ENCODE measurements around the gene LIX1. TPM values are rescaled to one million over a fixed set of nuclear protein-coding genes. Genes with fewer than 3 reads are reported as not detected.
"Not testable (repeated sequence)": the region's sequence is repeated elsewhere in the genome, so short reads cannot be mapped to it uniquely, and the experiment has no call there.

The LIX1 gene
- not detected for total RNA-seq

DNA sequence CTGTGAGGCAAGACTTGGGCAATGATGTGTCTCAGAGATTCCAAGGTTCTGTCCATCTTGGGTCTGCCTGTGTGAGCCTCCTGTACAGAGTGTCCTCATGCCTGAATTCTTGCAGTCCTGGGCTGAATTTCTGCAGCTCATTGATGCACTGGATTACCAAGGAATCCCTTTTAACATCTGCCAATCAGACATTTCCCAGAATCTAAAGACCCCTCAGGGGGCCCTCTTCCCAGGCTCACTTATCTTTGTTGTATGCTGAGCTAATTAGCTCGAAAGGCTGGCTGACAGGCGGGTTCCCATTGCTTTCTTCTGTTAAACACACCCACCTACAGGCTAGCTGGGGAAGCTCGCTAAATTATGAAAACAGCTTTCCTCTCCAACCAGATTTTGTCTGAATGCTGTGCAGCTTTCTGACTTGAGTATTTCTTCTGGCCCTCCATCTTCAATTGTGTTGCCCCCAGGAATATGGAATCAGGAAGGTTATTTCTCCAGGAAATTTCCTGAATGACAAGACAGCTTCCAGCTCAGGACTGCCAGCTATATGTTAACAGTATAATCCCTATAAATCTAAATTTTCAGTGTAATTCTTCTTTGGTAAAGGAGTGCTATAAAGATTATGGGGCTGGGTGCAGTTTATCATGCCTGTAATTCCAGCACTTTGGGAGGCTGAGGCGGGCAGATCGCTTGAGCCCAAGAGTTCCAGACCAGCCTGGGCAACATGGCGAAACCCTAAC lies at the start of gene LIX1:
Gene LIX1 (minus strand): TSS at position 91 of the 734 bp plus-strand sequence. CDS start 35 bp downstream, at position 56.
- peak; percentile 78 for ATAC-seq
- Mint-ChIP-seq H3K4me1 (ENCODE audit: low read depth) (no peaks in the 10 kb centered on the region), H3K36me3 (ENCODE audit: low read depth) (no peaks in the 10 kb centered on the region), H3K27me3 (ENCODE audit: low read depth) (peaks cover 13% of the 10 kb centered on the region), H3K27ac (no peak within 1 kb of the TSS), H3K4me3 (no peak within 1 kb of the TSS), H3K9me3 (ENCODE audit: insufficient read depth) (no peaks in the 10 kb centered on the region)
- ChIA-PET POLR2A (no interaction called here), CTCF (interaction anchor here (0.8 to 10.3 kb wide), 59 partner anchors 9 to 525 kb away, joined by 3 to 86 read pairs (median 4); partner anchors contain the start of genes ERAP2 and LNPEP)
- peak; percentile 59 for DNase-seq

DNA sequence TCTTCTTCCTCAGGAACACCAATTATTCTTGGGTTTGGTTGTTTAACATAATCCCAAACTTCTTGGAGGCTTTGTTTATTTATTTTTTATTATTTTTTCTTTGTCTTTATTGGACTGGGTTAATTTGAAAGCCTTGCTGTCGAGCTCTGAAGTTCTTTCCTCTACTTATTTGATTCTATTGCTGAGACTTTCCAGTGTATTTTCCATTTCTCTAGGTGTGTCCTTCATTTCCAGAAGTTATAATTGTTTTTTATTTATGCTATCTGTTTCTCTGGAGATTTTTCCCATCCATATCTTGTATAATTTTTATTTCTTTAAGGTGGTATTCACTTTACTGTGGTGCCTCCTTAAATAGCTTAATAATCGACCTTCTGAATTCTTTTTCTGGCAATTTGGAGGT lies 49.5 kb upstream of the LIX1 start:
- H3K27ac Mint-ChIP-seq: no peak overlapping the region
- H3K27me3 Mint-ChIP-seq (ENCODE audit: low read depth): peaks cover 8% of the 10 kb centered on the region
- ATAC-seq (no peak), DNase-seq (no peak)
- ChIA-PET POLR2A (no interaction called here), CTCF (interaction anchor here (1.4 kb wide), 1 partner anchor 9 kb away, joined by 3 read pairs; the partner anchor contains the start of gene RIOK2)
- H3K9me3 Mint-ChIP-seq (ENCODE audit: insufficient read depth): peaks cover 7% of the 10 kb centered on the region
- no peaks in the 10 kb centered on the region for H3K36me3 Mint-ChIP-seq (ENCODE audit: low read depth)
- H3K4me1 Mint-ChIP-seq (ENCODE audit: low read depth): peaks cover 8% of the 10 kb centered on the region
- no peak overlapping the region for H3K4me3 Mint-ChIP-seq

DNA sequence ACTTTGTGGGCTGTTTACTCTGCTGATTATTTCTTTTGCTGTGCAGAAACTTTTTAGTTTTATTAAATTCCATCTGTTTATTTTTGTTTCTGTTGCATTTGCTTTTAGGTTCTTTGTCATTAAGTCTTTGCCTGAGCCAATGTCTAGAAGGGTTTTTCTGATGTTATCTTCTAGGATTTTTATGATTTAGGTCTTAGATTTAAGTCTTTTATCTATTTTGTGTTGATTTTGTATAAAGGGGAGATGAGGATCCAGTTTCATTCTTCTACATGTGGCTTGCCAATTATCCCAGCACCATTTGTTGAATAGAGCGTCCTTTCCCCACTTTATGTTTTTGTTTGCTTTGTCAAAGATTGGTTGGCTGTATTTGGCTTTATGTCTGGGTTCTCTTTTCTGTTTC lies 47.1 kb upstream of the LIX1 start:
- H3K9me3 Mint-ChIP-seq (ENCODE audit: insufficient read depth); DNase-seq; CTCF ChIA-PET; H3K4me1 Mint-ChIP-seq (ENCODE audit: low read depth); H3K36me3 Mint-ChIP-seq (ENCODE audit: low read depth); H3K4me3 Mint-ChIP-seq; H3K27ac Mint-ChIP-seq; ATAC-seq; POLR2A ChIA-PET: not testable (repeated sequence)
- peaks cover 13% of the 10 kb centered on the region for H3K27me3 Mint-ChIP-seq (ENCODE audit: low read depth)

DNA sequence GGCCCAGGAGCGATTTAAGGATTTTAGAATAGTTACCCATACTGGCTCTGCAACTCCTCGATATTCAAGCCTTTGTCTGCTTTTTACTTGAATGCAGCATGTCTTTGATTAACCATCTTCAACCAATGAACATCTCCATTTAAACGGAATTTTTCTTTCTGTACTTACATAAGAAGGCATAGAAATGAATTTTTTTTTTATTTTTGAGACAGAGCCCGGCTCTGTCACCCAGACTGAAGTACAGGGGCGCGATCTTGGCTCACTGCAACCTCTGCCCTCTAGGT lies 41.5 kb upstream of the LIX1 start:
- peak overlapping the region; percentile 100 for H3K27ac Mint-ChIP-seq
- no peaks in the 10 kb centered on the region for H3K9me3 Mint-ChIP-seq (ENCODE audit: insufficient read depth)
- POLR2A ChIA-PET: no interaction called here

DNA sequence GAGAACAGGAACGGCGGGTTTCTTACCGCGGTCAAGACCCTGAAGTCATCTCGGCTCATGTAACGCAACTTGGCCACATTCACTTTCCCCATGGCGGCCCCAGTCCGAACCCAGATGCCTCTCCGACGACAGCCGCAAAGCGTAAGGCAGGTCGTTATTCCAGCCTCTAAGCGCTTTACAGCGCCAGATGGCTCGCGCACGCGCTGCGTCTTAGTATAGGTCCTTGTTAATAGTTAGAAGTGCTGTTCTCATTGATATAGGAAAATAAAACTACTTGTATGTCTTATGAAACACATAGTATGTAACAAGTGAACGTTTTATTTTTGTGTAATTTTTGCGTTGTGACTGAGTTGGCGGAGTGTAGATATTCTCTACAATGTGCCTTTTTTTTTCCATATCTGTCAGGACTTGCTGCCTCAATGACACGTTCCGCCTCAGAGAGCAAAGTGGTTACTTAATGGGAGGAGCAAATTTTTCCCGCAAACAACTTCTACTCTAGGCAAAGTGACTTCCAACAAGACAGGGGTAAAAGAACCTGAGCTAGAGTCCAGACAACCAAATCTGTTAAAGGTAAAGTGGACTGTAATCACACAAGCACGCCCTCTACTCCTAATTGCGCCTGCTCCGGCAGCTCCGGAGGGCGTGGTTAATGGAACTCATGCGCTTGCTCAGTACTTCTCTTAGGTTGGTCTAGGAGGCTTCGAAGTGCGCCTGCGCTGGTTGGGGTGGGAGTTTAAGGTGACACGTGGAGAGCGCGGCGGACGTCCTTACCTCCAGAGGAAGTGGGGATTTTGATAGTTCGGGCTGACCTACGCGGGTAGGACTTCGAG lies 40.9 kb upstream of the LIX1 start, which contains the start of gene RIOK2:
Gene RIOK2 (minus strand): TSS at position 148 of the 830 bp plus-strand sequence. CDS start 56 bp downstream, at position 92.
- H3K4me3 Mint-ChIP-seq: peak within 1 kb of the TSS; percentile 91
- H3K36me3 Mint-ChIP-seq (ENCODE audit: low read depth): peaks cover 24% of the 10 kb centered on the region
- peak; percentile 93 for ATAC-seq
- peaks cover 4% of the 10 kb centered on the region for H3K27me3 Mint-ChIP-seq (ENCODE audit: low read depth)
- DNase-seq: peak; percentile 96
- ChIA-PET POLR2A (no interaction called here), CTCF (interaction anchor here (0.9 to 1.8 kb wide), 6 partner anchors 8 to 314 kb away, joined by 3 to 12 read pairs (median 4); no protein-coding TSS in a partner anchor)
- H3K4me1 Mint-ChIP-seq (ENCODE audit: low read depth): peaks cover 31% of the 10 kb centered on the region
- no peaks in the 10 kb centered on the region for H3K9me3 Mint-ChIP-seq (ENCODE audit: insufficient read depth)
- H3K27ac Mint-ChIP-seq: peak within 1 kb of the TSS; percentile 100

More for the DNA sequence above, 41.5 kb upstream of the LIX1 start:
- CTCF ChIA-PET: interaction anchor here (0.9 to 1.4 kb wide), 4 partner anchors 8 to 266 kb away, joined by 3 to 4 read pairs (median 4); no protein-coding TSS in a partner anchor
- DNase-seq (no peak), ATAC-seq (no peak)
- H3K4me3 Mint-ChIP-seq: peak overlapping the region; percentile 91
- H3K4me1 Mint-ChIP-seq (ENCODE audit: low read depth): peaks cover 31% of the 10 kb centered on the region
- peaks cover 4% of the 10 kb centered on the region for H3K27me3 Mint-ChIP-seq (ENCODE audit: low read depth)
- peaks cover 18% of the 10 kb centered on the region for H3K36me3 Mint-ChIP-seq (ENCODE audit: low read depth)

DNA sequence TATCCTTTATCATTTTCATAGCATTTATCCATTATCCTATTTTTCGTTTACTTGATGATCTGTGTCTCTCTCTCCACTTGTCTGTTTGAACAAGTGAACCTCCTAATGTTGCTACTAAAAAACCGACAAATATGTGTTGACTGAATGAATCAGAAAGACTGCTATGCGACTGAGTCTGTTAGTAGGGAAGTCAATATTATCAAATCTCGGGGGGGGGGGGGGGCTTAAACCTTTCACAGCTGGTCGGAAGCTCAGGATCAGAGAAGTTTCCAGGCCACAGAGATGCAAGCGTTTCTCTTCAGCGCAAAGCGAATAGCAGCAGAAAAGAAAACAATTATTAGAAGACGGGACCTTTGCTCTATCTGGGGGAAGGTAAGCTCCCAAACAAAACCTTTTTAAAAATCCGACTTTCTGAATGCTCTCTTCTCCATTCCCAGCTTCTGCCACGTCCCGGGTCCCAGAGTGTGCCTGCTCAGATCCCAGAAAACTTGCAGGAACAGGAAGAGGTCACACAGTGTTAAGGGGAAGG lies 40.2 kb upstream of the LIX1 start:
- CTCF ChIA-PET: interaction anchor here (1.2 to 1.8 kb wide), 4 partner anchors 9 to 313 kb away, joined by 3 to 12 read pairs (median 4); no protein-coding TSS in a partner anchor
- Mint-ChIP-seq H3K36me3 (ENCODE audit: low read depth) (peaks cover 28% of the 10 kb centered on the region), H3K27me3 (ENCODE audit: low read depth) (peaks cover 4% of the 10 kb centered on the region), H3K4me3 (peak overlapping the region; percentile 91), H3K27ac (peak overlapping the region; percentile 100), H3K9me3 (ENCODE audit: insufficient read depth) (no peaks in the 10 kb centered on the region), H3K4me1 (ENCODE audit: low read depth) (peaks cover 31% of the 10 kb centered on the region)
- ATAC-seq: no peak
- POLR2A ChIA-PET: no interaction called here
- no peak for DNase-seq

DNA sequence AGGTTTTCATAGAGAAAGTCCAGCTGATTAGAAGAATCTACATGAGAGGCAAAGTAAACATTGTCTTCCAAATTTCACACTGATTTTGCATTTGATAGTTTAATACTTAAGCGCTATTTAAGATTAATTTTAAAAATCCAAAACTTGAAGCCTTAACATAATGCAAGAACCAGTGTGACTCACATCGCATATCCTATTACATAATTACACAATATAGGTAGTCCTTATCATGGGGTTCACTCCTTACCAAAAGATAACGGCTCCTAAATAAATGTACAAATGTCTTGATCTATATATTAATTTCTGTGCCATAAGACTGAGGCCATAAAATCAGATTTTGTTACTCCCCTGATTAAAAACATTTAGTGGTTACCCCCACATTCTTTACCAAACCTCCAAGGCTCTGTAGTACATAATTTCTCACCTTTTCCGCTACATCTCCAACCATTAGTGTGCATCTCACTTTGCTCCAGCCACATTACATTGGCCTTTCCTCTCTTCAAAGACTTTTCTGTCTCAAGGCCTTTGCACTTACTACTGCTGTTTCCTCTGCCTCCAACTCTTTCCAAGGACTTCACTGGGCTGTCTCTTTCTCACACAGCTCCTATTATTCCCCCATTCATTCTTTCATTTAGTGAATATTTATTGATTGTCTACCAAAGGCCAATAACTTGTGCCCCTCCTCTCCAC lies 39.6 kb upstream of the LIX1 start:
- peaks cover 4% of the 10 kb centered on the region for H3K27me3 Mint-ChIP-seq (ENCODE audit: low read depth)
- no peak for DNase-seq
- peak overlapping the region; percentile 100 for H3K27ac Mint-ChIP-seq
- H3K36me3 Mint-ChIP-seq (ENCODE audit: low read depth): peaks cover 33% of the 10 kb centered on the region
- ATAC-seq: no peak
- peak overlapping the region; percentile 91 for H3K4me3 Mint-ChIP-seq
- H3K9me3 Mint-ChIP-seq (ENCODE audit: insufficient read depth): no peaks in the 10 kb centered on the region
- POLR2A ChIA-PET: no interaction called here
- peaks cover 31% of the 10 kb centered on the region for H3K4me1 Mint-ChIP-seq (ENCODE audit: low read depth)
- CTCF ChIA-PET: interaction anchor here (1.4 to 1.8 kb wide), 2 partner anchors 21 to 313 kb away, joined by 3 to 12 read pairs; no protein-coding TSS in a partner anchor

DNA sequence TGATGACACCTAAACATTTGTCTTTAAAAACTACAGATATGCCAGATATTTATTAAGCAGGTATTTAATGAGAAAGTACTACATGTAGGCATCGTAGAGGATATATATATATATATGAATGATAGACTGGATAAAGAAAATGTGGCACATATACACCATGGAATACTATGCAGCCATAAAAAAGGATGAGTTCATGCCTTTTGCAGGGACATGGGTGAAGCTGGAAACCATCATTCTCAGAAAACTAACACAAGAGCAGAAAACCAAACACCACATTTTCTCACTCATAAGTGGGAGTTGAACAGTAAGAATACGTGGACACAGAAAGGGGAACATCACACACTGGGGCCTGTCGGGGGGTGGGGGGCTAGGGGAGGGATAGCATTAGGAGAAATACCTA lies 37.0 kb upstream of the LIX1 start:
- CTCF ChIA-PET: interaction anchor here (1.0 to 1.3 kb wide), 4 partner anchors 12 to 19 kb away, joined by 3 to 7 read pairs (median 4); no protein-coding TSS in a partner anchor
- H3K4me3 Mint-ChIP-seq; ATAC-seq; DNase-seq; H3K27ac Mint-ChIP-seq; H3K27me3 Mint-ChIP-seq (ENCODE audit: low read depth); POLR2A ChIA-PET; H3K9me3 Mint-ChIP-seq (ENCODE audit: insufficient read depth): not testable (repeated sequence)
- peaks cover 41% of the 10 kb centered on the region for H3K36me3 Mint-ChIP-seq (ENCODE audit: low read depth)
- H3K4me1 Mint-ChIP-seq (ENCODE audit: low read depth): peaks cover 29% of the 10 kb centered on the region

DNA sequence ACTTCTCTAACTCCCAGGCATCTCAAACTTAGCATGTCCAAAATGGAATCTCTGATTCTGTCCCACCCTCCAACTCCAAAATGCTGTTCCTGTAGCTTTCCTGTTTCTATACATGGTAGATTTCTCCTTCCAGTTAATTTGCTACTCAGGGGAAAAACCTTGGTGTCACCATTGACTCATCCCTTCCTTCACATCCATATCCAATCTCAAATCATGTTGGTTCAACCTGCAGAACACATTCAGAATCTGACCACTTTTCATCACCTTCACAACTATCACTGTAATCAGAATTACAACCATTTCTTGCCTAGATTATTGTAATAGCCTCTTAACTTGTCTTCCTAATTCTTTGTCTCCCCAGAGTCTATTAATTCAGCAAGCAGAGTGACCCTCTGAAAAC lies 29.8 kb upstream of the LIX1 start:
- H3K27me3 Mint-ChIP-seq (ENCODE audit: low read depth): no peaks in the 10 kb centered on the region
- peaks cover 5% of the 10 kb centered on the region for H3K4me1 Mint-ChIP-seq (ENCODE audit: low read depth)
- no peak overlapping the region for H3K27ac Mint-ChIP-seq
- ChIA-PET CTCF (interaction anchor here (0.6 to 2.1 kb wide), 2 partner anchors 10 to 558 kb away, joined by 4 to 7 read pairs; no protein-coding TSS in a partner anchor), POLR2A (no interaction called here)
- no peak for DNase-seq
- H3K36me3 Mint-ChIP-seq (ENCODE audit: low read depth): peaks cover 49% of the 10 kb centered on the region
- no peak overlapping the region for H3K4me3 Mint-ChIP-seq
- H3K9me3 Mint-ChIP-seq (ENCODE audit: insufficient read depth): no peaks in the 10 kb centered on the region
- no peak for ATAC-seq

DNA sequence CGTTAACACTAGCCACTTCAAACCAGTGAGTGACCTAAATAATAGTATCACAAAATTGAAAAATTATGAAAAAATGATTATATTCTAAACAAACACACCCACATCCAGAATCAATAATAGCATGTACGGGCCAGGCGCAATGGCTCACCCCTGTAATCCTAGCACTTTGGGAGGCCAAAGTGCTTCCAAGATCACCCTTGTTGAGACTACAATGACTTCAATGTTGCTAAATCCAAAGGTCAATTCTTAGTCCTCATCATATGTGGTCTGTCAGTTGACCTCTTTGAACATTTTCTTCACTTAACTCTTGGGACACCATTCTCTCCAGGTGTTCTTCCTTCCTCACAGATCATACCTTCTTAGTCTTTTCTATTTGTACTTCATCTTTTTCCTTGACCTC lies 29.3 kb upstream of the LIX1 start:
- DNase-seq: no peak
- H3K4me3 Mint-ChIP-seq: no peak overlapping the region
- no peak for ATAC-seq
- H3K9me3 Mint-ChIP-seq (ENCODE audit: insufficient read depth): no peaks in the 10 kb centered on the region
- no peaks in the 10 kb centered on the region for H3K27me3 Mint-ChIP-seq (ENCODE audit: low read depth)
- peaks cover 5% of the 10 kb centered on the region for H3K4me1 Mint-ChIP-seq (ENCODE audit: low read depth)
- H3K27ac Mint-ChIP-seq: no peak overlapping the region
- peaks cover 46% of the 10 kb centered on the region for H3K36me3 Mint-ChIP-seq (ENCODE audit: low read depth)
- CTCF ChIA-PET: interaction anchor here (0.8 to 2.1 kb wide), 2 partner anchors 9 to 125 kb away, joined by 3 to 7 read pairs; no protein-coding TSS in a partner anchor
- POLR2A ChIA-PET: no interaction called here

DNA sequence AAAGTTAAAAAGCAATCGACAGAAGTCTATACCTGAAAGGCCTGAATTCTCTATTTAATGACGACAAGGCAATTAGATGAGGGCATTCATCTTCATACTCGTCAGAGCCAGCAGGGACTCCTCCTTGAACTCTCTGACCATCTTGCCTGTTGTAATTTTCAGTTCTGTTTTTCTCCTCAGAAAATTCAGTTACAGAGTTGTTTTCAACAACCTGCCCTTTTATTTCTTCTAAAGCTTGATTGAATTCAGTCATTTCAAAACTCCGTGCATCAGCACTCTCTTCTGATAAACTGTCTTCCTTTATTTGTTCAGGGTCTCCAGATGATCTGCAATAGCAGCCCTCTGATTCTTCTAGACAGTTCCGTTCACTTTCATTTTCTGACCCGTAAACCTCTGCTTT lies 25.0 kb upstream of the LIX1 start:
- H3K9me3 Mint-ChIP-seq (ENCODE audit: insufficient read depth): no peaks in the 10 kb centered on the region
- peaks cover 45% of the 10 kb centered on the region for H3K36me3 Mint-ChIP-seq (ENCODE audit: low read depth)
- no peak overlapping the region for H3K27ac Mint-ChIP-seq
- CTCF ChIA-PET: interaction anchor here (1.0 to 1.7 kb wide), 4 partner anchors 13 to 415 kb away, joined by 3 to 8 read pairs (median 6); no protein-coding TSS in a partner anchor
- no peak overlapping the region for H3K4me3 Mint-ChIP-seq
- H3K27me3 Mint-ChIP-seq (ENCODE audit: low read depth): no peaks in the 10 kb centered on the region
- POLR2A ChIA-PET: no interaction called here
- peaks cover 13% of the 10 kb centered on the region for H3K4me1 Mint-ChIP-seq (ENCODE audit: low read depth)
- ATAC-seq (no peak), DNase-seq (no peak)
